NCI-H510A treated with DMSO at 0.1 percent for 48 hours (cell line): ENCODE measurements around the gene ZNF888.
"Not testable (repeated sequence)": the region's sequence is repeated elsewhere in the genome, so short reads cannot be mapped to it uniquely, and the experiment has no call there.

ENCODE experiments used
- DNase-seq: peaks from one replicate; lab custom pipeline; 2025; lab: John Stamatoyannopoulos, UW

The ZNF888 gene

DNA sequence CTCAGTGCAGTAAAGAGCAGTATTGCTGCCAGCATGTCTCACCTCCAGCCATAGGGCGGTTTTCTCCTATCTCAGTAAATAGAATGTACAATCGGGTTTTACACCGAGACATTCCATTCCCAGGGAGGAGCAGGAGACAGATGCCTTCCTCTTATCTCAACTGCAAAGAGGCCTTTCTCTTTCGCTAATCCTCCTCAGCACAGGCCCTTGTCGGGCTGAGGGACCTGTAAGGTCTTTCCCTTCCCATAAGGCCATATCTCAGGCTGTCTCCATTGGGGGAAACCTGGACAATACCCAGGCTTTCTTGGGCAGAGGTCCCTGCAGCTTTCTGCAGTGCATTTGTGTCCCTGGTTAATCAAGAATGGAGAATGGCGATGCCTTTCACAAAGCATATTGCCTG, 50.2 kb downstream of the ZNF888 start:
- DNase-seq, result not testable (repeated sequence)

DNA sequence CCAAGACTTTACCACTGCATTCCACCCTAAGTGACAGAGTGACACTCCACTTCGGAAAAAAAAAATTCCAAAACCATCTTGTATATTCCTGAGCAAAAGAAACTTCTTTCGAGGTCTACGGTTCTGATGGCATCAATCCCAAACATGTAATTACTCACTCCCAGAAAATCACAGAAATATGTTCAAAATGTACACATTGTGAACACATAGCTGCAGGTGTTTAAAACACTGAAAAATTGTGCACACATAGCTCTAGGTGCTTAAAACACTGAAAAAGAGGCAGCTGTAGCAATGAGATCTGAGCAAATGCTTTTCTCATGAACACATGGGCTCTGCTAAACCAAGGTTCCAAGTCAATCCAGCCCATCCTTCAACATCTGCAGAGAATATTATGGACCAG, 51.8 kb downstream of the ZNF888 start:
- no peak for DNase-seq

DNA sequence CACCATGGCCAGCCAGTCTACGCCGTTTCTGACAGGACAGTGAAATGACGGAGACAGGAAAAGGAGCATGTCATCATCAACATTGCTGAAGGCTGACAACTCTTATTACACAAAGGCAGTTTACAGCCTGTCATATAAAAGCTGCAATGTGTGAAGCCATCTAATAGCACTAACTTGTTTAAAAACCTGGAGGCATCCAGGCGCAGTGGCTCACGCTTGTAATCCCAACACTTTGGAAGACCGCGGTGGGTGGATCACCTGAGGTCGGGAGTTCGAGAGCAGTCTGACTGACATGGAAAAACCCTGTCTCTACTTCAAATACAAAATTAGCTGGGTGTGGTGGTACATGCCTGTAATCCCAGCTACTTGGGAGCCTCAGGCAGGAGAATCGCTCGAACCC, 55.2 kb downstream of the ZNF888 start:
- not testable (repeated sequence) for DNase-seq

DNA sequence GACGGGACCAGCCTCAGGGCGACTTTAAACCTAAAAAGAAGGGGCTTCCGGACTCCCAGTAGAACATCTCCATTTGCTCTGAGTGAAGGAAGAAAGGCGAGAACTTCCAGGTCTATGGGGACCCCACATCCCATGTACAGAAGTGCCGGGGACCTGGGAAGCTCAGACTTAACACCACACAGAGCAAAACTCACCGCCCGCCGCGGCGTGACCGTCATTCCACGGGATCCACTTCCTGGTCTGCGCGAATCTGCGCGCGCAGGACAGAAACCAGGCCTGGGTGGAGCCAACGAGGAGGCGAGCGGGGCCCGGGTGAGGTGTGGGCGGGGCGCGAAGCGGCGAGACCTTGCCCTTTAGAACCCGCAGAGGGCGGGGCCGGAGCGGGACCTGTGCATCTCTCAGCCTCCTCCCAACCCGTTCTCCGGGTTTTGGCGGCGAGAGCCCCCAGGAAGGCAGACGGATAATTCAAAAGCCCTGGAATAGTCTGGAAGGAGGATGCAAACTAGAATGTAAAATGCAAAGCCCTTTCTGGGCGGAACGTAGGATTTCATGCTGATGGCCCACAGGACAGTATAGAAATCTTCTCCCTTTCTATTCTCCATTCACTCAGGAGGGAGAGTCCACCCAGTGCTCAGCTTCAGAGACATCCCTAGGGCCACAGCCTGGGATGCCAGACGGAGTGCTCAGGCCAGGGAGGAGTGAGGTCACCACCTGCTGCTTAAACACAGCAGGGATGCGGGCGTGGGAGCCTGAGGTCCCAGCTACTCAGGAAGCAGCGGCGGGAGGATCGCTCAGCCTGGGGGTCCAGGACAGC, 65.6 kb downstream of the ZNF888 start, which contains the start of gene ZNF468:
TSS of gene ZNF468 (minus strand) at position 242 of the 814 bp plus-strand sequence. CDS start 3,347 bp downstream, outside the sequence.
- peak; percentile 23 for DNase-seq

DNA sequence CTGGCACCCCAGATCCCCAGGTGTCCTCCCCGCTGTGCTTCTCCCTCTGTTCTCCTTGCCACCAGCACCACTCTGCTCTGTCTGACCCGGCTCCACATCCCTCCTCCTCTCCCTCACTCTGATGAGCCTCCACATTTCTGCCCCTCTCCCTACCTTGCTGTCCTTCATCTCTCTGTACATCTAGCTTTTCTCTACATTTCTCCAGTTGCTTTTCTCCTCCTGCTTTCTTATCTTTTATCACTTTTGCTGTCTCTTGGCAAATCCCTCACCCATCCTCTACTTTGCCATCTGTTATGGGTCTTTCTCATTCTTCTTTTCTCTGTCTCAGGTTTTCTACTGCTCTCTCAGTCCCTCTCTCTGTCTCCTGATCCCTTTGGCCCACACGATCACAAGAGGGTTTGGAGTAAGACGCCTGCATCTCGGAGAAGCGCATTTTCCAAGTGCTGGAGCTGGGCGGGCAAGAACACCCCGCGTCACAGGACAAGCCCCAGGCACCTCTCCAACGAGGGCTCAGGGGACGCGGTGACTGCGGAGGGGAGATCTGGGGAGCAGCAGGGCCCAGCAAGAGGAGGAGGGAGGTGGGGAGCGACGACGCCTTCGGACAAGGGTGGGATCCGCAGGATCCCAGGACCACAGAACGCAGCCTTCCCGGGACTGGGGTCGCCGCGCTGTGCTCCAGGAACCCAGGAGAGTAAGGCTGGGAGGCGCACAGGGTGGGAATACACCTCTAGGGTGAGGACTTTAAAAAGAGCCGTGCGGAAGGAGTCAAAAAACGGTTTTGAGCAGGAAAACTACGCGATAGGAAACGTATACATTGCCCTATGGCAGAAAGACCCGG, 66.5 kb downstream of the ZNF888 start:
- DNase-seq, result not testable (repeated sequence)
